Naive thymus-derived CD4-positive, alpha-beta T cell (primary cell): ENCODE measurements around the gene POLR2M. TPM values are rescaled to one million over a fixed set of nuclear protein-coding genes. Genes with fewer than 3 reads are reported as not detected.

Experiments
- ATAC-seq: fragments of 150-1000 bp; cut with Tn5 transposase; 2 replicates; pipeline ENCODE4 v1.10.0; 2021; ENCODE audit warnings: mild to moderate bottlenecking, moderate library complexity
- CTCF ChIA-PET: fragments of 350-600 bp; sonication (Branson Sonifier 250); formaldehyde crosslinking; loops from one replicate; lab custom pipeline; 2021; ENCODE audit warnings: antibody characterized with exemption; lab: Charles Lee
- POLR2A ChIA-PET: fragments of 350-600 bp; sonication (Branson Sonifier 250); formaldehyde crosslinking; loops from one replicate; lab custom pipeline; 2021; ENCODE audit warnings: antibody characterized with exemption, inconsistent platforms; lab: Charles Lee
- DNase-seq, 9 donors: peaks; one replicate each; pipeline versions ENCODE4 v3.0.0 to v3.0.0-alpha.2; 2020 to 2022; ENCODE audit warnings: mixed read lengths in 1 of 9
- H3K27ac ChIP-seq: one replicate; pipeline ENCODE4 v1.7.0; 2013; ENCODE audit warnings: mild to moderate bottlenecking, low read depth, low read length, moderate library complexity
- H3K27me3 ChIP-seq, 2 donors: one replicate each; pipeline ENCODE4 v1.7.0; 2013; ENCODE audit warnings: low read length in 2 of 2, mild to moderate bottlenecking in 2 of 2, moderate library complexity in 2 of 2; ENCODE audit not compliant: control insufficient read depth in 2 of 2, insufficient read depth in 2 of 2
- H3K36me3 ChIP-seq, 3 experiments: 1 replicate in 2 of 3; 2 replicates in 1 of 3; pipeline ENCODE4 v1.7.0; 2013; ENCODE audit warnings: low read length in 3 of 3, mild to moderate bottlenecking in 3 of 3, moderate library complexity in 1 of 3; ENCODE audit not compliant: insufficient read depth in 3 of 3, control insufficient read depth in 2 of 3
- H3K4me1 ChIP-seq, 2 donors: one replicate each; pipeline ENCODE4 v1.7.0; 2013; ENCODE audit warnings: low read length in 2 of 2, mild to moderate bottlenecking in 2 of 2, moderate library complexity in 1 of 2; ENCODE audit not compliant: control insufficient read depth in 2 of 2, insufficient read depth in 2 of 2
- H3K4me3 ChIP-seq: 2 replicates; pipeline ENCODE4 v1.7.0; 2013; ENCODE audit warnings: mild to moderate bottlenecking, low read length
- H3K9me3 ChIP-seq, 3 experiments: 1 replicate in 2 of 3; 2 replicates in 1 of 3; pipeline ENCODE4 v1.7.0; 2013; ENCODE audit warnings: low read length in 3 of 3; ENCODE audit not compliant: control insufficient read depth in 2 of 3
- H3K27ac Mint-ChIP-seq, 9 donors: one replicate each; pipeline ENCODE4 v1.8.0; 2020 to 2022; ENCODE audit warnings: mixed read lengths in 9 of 9, mild to moderate bottlenecking in 8 of 9, moderate library complexity in 5 of 9, inconsistent platforms in 2 of 9
- H3K27me3 Mint-ChIP-seq, 5 donors: one replicate each; pipeline ENCODE4 v1.8.0; 2021 to 2022; ENCODE audit warnings: mixed read lengths in 5 of 5, mild to moderate bottlenecking in 1 of 5
- H3K36me3 Mint-ChIP-seq, 5 donors: one replicate each; pipeline ENCODE4 v1.8.0; 2020 to 2022; ENCODE audit warnings: mixed read lengths in 5 of 5, mild to moderate bottlenecking in 3 of 5, inconsistent platforms in 1 of 5
- H3K4me1 Mint-ChIP-seq, 7 donors: one replicate each; pipeline ENCODE4 v1.8.0; 2020 to 2022; ENCODE audit warnings: mixed read lengths in 7 of 7, mild to moderate bottlenecking in 3 of 7, inconsistent platforms in 1 of 7
- H3K4me3 Mint-ChIP-seq, 10 donors: one replicate each; pipeline ENCODE4 v1.8.0; 2020 to 2022; ENCODE audit warnings: mild to moderate bottlenecking in 10 of 10, mixed read lengths in 10 of 10, moderate library complexity in 6 of 10, inconsistent platforms in 2 of 10
- H3K9me3 Mint-ChIP-seq, 11 donors: one replicate each; pipeline ENCODE4 v1.8.0; 2020 to 2022; ENCODE audit warnings: mixed read lengths in 11 of 11, mild to moderate bottlenecking in 4 of 11, inconsistent platforms in 1 of 11, moderate library complexity in 1 of 11
- intact Hi-C, 2 donors: fragments of 100-400 bp; cut with micrococcal nuclease; formaldehyde crosslinking; loops; one replicate each; pipeline ENCODE4 v1.15.1; 2023
- polyA plus RNA-seq, 2 donors: library from polyadenylated mRNA; unstranded; fragments of 300-500 nt; fragmentation: Illumina TruSeq; gene quantifications; one replicate each; pipeline ENCODE4 v1.2.3, GENCODE V29; 2021
- total RNA-seq, 6 experiments: library from RNA in 5 of 6; stranded (reverse) in 5 of 6; gene quantifications; 1 replicate in 5 of 6; 2 replicates in 1 of 6; pipeline ENCODE4 v1.2.3 and lab custom pipeline; 2021 to 2026

The POLR2M gene
- total and polyA plus RNA-seq, 7 experiments from 2014 or later = 60.4 to 105 (median 74.9) TPM

- Histone ChIP-seq H3K27me3 (no peaks in the 10 kb centered on the region), H3K36me3 (no peaks in the 10 kb centered on the region), H3K9me3 (no peaks in the 10 kb centered on the region), H3K27ac (no peak overlapping the region), H3K4me1 (no peaks in the 10 kb centered on the region), H3K4me3 (no peak overlapping the region)
- DNase-seq (no peak), ATAC-seq (no peak)
- H3K4me3 Mint-ChIP-seq = no peak overlapping the region
- peaks cover 0 to 2% (median 0%) of the 10 kb centered on the region in 7 donors for H3K4me1 Mint-ChIP-seq
- H3K36me3 Mint-ChIP-seq = peaks cover 0 to 5% (median 0%) of the 10 kb centered on the region in 5 donors
- peaks cover 0 to 37% (median 0%) of the 10 kb centered on the region in 5 donors for H3K27me3 Mint-ChIP-seq
- intact Hi-C loops = loop anchor here in 1 of 2 donors (2.0 kb wide), 1 partner anchor 41 kb away; the partner anchor contains the start of gene POLR2M
- ChIA-PET CTCF (interaction anchor here (1.4 kb wide), 1 partner anchor 195 kb away, joined by 5 read pairs; no protein-coding TSS in a partner anchor), POLR2A (no interaction called here)
- H3K27ac Mint-ChIP-seq = no peak overlapping the region
- H3K9me3 Mint-ChIP-seq = no peaks in the 10 kb centered on the region
These were observed 40.6 kb upstream of the POLR2M start for GRCh38 chr15:57665939-57666338.

- POLR2A ChIA-PET = no interaction called here
- peaks cover 0 to 2% (median 0%) of the 10 kb centered on the region in 7 donors for H3K4me1 Mint-ChIP-seq
- CTCF ChIA-PET = interaction anchor here (0.9 to 1.0 kb wide), 2 partner anchors 66 to 193 kb away, joined by 3 read pairs; no protein-coding TSS in a partner anchor
- Histone ChIP-seq H3K27ac (no peak overlapping the region), H3K4me3 (no peak overlapping the region), H3K36me3 (no peaks in the 10 kb centered on the region), H3K27me3 (no peaks in the 10 kb centered on the region), H3K9me3 (no peaks in the 10 kb centered on the region), H3K4me1 (no peaks in the 10 kb centered on the region)
- H3K27me3 Mint-ChIP-seq = peaks cover 0 to 36% (median 0%) of the 10 kb centered on the region in 5 donors
- ATAC-seq = no peak
- peak in 2 of 9 donors; percentile 4 to 8 for DNase-seq
- H3K27ac Mint-ChIP-seq = no peak overlapping the region
- H3K36me3 Mint-ChIP-seq = peaks cover 0 to 4% (median 0%) of the 10 kb centered on the region in 5 donors
- intact Hi-C loops = loop anchor here in 1 of 2 donors (1.0 to 2.0 kb wide), 2 partner anchors 39 to 194 kb away; partner anchors contain the start of gene POLR2M
- peaks cover 0 to 3% (median 0%) of the 10 kb centered on the region in 11 donors for H3K9me3 Mint-ChIP-seq
- no peak overlapping the region for H3K4me3 Mint-ChIP-seq
These were observed 39.2 kb upstream of the POLR2M start for GRCh38 chr15:57667171-57667849.

GRCh38 chr15:57668016-57668415 lies 38.5 kb upstream of the POLR2M start:
- H3K4me1 Mint-ChIP-seq = peaks cover 0 to 2% (median 0%) of the 10 kb centered on the region in 7 donors
- H3K9me3 Mint-ChIP-seq = peaks cover 0 to 5% (median 0%) of the 10 kb centered on the region in 11 donors
- ChIA-PET CTCF (interaction anchor here (1.0 kb wide), 1 partner anchor 38 kb away, joined by 3 read pairs; the partner anchor contains the start of gene POLR2M), POLR2A (no interaction called here)
- ATAC-seq (no peak), DNase-seq (no peak)
- intact Hi-C loops = no loop called here
- no peak overlapping the region for H3K27ac Mint-ChIP-seq
- H3K9me3 ChIP-seq = no peaks in the 10 kb centered on the region
- peaks cover 0 to 5% (median 0%) of the 10 kb centered on the region in 5 donors for H3K36me3 Mint-ChIP-seq
- no peaks in the 10 kb centered on the region for H3K4me1 ChIP-seq
- H3K36me3 ChIP-seq = no peaks in the 10 kb centered on the region
- H3K4me3 Mint-ChIP-seq = no peak overlapping the region
- H3K27ac ChIP-seq = no peak overlapping the region
- H3K27me3 Mint-ChIP-seq = peaks cover 0 to 36% (median 4%) of the 10 kb centered on the region in 5 donors
- H3K4me3 ChIP-seq = no peak overlapping the region
- H3K27me3 ChIP-seq = no peaks in the 10 kb centered on the region

GRCh38 chr15:57671636-57672035 lies 34.9 kb upstream of the POLR2M start:
- CTCF ChIA-PET = no interaction called here
- intact Hi-C loops = no loop called here
- H3K27me3 Mint-ChIP-seq = peaks cover 0 to 43% (median 5%) of the 10 kb centered on the region in 5 donors

GRCh38 chr15:57675481-57676181 lies 30.9 kb upstream of the POLR2M start:
- Histone ChIP-seq H3K9me3 (no peaks in the 10 kb centered on the region), H3K4me3 (no peak overlapping the region), H3K36me3 (no peaks in the 10 kb centered on the region), H3K27me3 (no peaks in the 10 kb centered on the region), H3K27ac (no peak overlapping the region), H3K4me1 (no peaks in the 10 kb centered on the region)
- Mint-ChIP-seq H3K4me3 (no peak overlapping the region), H3K27me3 (peaks cover 0 to 27% (median 5%) of the 10 kb centered on the region in 5 donors), H3K4me1 (peaks cover 0 to 11% (median 7%) of the 10 kb centered on the region in 7 donors), H3K27ac (no peak overlapping the region), H3K9me3 (peaks cover 0 to 5% (median 0%) of the 10 kb centered on the region in 11 donors), H3K36me3 (peaks cover 0 to 14% (median 5%) of the 10 kb centered on the region in 5 donors)
- ChIA-PET POLR2A (no interaction called here), CTCF (interaction anchor here (0.7 kb wide), 1 partner anchor 115 kb away, joined by 3 read pairs; no protein-coding TSS in a partner anchor)
- no peak for ATAC-seq
- DNase-seq = no peak
- intact Hi-C loops = no loop called here

More at GRCh38 chr15:57671636-57672035, 34.9 kb upstream of the POLR2M start:
- H3K36me3 Mint-ChIP-seq = peaks cover 0 to 14% (median 3%) of the 10 kb centered on the region in 5 donors
- DNase-seq (no peak), ATAC-seq (no peak)
- H3K36me3 ChIP-seq = no peaks in the 10 kb centered on the region
- H3K27ac ChIP-seq = no peak overlapping the region
- H3K4me1 ChIP-seq = no peaks in the 10 kb centered on the region
- H3K27ac Mint-ChIP-seq = no peak overlapping the region
- peaks cover 0 to 1% (median 0%) of the 10 kb centered on the region in 7 donors for H3K4me1 Mint-ChIP-seq
- H3K9me3 ChIP-seq = no peaks in the 10 kb centered on the region
- POLR2A ChIA-PET = no interaction called here
- no peak overlapping the region for H3K4me3 Mint-ChIP-seq
- no peak overlapping the region for H3K4me3 ChIP-seq
- no peaks in the 10 kb centered on the region for H3K27me3 ChIP-seq
- peaks cover 0 to 5% (median 0%) of the 10 kb centered on the region in 11 donors for H3K9me3 Mint-ChIP-seq

GRCh38 chr15:57676585-57676984 lies 29.9 kb upstream of the POLR2M start:
- H3K4me1 ChIP-seq = no peaks in the 10 kb centered on the region
- CTCF ChIA-PET = interaction anchor here (0.9 kb wide), 1 partner anchor 12 kb away, joined by 3 read pairs; no protein-coding TSS in a partner anchor
- no peak overlapping the region for H3K4me3 Mint-ChIP-seq
- H3K9me3 ChIP-seq = no peaks in the 10 kb centered on the region
- DNase-seq (no peak), ATAC-seq (no peak)
- H3K36me3 Mint-ChIP-seq = peaks cover 0 to 14% (median 5%) of the 10 kb centered on the region in 5 donors
- no peaks in the 10 kb centered on the region for H3K27me3 ChIP-seq
- intact Hi-C loops = no loop called here
- H3K4me3 ChIP-seq = no peak overlapping the region
- no peak overlapping the region for H3K27ac ChIP-seq
- peaks cover 0 to 21% (median 5%) of the 10 kb centered on the region in 5 donors for H3K27me3 Mint-ChIP-seq
- H3K9me3 Mint-ChIP-seq = peaks cover 0 to 5% (median 0%) of the 10 kb centered on the region in 11 donors
- H3K27ac Mint-ChIP-seq = no peak overlapping the region
- POLR2A ChIA-PET = no interaction called here
- no peaks in the 10 kb centered on the region for H3K36me3 ChIP-seq
- H3K4me1 Mint-ChIP-seq = peaks cover 0 to 16% (median 9%) of the 10 kb centered on the region in 7 donors
